GM12872 (cell line): ENCODE results near the gene TMEM86A.

Experiments used
- TF ChIP-seq, protein P1 (sequence below): IDR thresholded peaks from 3 replicates; pipeline ENCODE4 v1.5.1; 2011; ENCODE audit warnings: low read depth, mild to moderate bottlenecking, low read length, moderate library complexity; ENCODE audit not compliant: insufficient read depth

Gene TMEM86A, protein sequence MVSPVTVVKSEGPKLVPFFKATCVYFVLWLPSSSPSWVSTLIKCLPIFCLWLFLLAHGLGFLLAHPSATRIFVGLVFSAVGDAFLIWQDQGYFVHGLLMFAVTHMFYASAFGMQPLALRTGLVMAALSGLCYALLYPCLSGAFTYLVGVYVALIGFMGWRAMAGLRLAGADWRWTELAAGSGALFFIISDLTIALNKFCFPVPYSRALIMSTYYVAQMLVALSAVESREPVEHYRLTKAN

DNA sequence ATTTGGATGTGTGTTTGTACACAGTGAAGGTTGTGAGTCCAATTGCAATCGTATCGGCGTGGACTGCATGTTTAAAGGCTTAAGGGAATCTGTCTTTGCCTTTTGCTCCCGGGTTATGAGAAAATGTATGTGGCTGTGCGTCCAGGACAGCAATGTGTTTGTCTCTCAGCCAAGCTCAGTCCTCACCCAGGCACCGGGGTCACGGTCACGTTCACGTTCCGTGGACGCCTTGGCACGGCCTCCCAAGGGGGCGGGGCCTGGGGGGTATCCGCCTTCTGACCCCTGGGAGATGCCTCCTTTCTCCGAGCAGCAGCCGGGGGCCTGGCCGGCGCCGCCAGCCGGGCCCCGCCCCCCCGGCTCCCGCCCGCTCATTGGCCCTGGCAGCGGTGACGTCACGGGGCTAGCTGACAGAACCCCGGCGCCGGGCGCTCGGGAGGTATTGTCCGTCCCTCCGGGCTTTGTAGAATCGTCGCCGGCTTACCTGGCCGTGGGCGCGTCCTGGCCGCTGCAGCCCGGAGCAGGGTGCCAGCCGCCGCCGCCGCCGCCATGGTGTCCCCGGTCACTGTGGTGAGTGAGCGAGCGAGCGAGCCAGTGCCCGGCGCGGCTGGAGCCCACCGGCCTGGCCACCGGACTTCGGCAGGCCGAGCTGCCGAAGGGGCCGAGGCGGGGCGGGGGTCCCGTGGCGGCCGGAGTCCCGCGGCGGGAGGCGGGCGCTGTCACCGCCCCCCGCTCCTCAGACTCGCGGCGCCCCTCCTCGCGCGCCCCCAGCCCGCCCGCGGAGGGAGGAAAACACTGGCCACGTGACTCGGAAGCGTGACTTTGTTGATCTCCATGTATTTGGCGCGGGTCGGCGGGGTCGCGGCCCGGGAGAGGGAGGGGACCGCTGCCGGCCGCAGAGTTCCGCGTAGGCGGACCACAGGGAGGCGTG is at the start of gene TMEM86A:
Gene TMEM86A (plus strand): TSS at position 439 of the 928 bp plus-strand sequence. CDS start 108 bp downstream, at position 547.
- TF ChIP-seq, protein P1, sequence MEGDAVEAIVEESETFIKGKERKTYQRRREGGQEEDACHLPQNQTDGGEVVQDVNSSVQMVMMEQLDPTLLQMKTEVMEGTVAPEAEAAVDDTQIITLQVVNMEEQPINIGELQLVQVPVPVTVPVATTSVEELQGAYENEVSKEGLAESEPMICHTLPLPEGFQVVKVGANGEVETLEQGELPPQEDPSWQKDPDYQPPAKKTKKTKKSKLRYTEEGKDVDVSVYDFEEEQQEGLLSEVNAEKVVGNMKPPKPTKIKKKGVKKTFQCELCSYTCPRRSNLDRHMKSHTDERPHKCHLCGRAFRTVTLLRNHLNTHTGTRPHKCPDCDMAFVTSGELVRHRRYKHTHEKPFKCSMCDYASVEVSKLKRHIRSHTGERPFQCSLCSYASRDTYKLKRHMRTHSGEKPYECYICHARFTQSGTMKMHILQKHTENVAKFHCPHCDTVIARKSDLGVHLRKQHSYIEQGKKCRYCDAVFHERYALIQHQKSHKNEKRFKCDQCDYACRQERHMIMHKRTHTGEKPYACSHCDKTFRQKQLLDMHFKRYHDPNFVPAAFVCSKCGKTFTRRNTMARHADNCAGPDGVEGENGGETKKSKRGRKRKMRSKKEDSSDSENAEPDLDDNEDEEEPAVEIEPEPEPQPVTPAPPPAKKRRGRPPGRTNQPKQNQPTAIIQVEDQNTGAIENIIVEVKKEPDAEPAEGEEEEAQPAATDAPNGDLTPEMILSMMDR = no peak

DNA sequence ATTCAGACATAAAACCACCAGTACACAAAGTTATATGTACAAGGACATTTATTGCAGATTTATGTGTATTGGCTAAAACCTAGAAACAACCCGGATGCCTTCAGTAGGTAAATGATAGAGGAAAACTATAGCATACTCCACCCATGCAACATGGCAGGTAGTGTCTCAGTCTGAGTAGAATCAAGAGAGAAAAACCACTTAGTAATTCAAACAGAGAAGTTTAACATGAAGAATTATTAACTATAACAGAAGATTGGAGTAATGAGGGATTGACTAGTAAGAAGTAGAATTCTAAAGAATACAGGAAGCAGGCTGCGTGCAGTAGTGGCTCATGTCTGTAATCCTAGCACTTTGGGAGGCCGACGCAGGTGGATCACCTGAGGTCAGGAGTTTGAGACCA is 48.2 kb upstream of the TMEM86A start:
- TF ChIP-seq, protein P1 = no peak

DNA sequence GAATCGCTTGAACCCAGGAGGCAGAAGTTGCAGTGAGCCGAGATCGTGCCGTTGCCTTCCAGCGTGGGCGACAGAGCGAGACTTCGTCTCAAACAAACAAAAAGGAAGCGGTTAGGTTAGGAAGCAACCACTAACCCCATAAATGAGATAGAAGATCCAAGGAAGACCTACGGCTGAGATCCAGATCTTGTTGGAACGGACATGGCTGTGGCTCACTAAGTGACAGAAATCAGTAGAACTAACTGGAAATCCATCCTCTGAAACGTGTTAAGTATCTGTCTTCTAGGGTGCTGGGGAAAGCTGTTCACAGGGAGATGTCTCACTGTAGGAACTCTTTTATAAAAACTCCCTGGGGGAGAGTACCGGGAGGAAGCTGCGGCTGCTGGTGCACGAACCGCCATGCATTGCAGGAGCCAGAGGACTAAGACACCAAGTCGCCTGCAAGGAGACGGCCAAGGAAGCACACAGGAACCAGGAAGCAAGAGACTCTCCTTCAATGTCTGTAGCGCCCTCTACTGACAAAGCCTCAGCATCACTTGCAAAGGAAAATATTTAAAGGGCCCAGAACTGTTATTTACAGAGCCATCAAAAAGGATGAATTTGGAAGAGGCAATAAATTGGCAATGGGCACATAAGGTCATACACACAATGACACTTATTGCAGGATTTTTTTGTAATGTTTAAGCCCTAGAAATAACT is 47.6 kb upstream of the TMEM86A start:
- TF ChIP-seq, protein P1 = peak; percentile 85

DNA sequence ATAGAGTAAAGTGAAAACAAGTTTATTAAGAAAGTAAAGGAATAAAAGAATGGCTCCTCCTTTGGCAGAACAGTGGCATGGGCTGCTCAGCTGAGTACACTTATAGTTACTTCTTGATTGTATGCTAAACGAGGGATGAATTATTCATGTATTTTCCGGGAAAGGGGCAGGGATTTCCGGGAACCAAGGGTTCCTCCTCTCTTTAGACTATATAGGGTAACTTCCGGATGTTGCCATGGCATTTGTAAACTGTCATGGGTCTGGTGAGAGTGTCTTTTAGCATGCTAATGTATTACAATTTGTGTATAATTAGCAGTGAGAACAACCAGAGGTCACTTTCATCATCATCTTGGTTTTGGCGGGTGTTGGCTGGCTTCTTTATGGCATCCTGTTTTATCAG is 40.9 kb upstream of the TMEM86A start:
- TF ChIP-seq, protein P1 = no peak

DNA sequence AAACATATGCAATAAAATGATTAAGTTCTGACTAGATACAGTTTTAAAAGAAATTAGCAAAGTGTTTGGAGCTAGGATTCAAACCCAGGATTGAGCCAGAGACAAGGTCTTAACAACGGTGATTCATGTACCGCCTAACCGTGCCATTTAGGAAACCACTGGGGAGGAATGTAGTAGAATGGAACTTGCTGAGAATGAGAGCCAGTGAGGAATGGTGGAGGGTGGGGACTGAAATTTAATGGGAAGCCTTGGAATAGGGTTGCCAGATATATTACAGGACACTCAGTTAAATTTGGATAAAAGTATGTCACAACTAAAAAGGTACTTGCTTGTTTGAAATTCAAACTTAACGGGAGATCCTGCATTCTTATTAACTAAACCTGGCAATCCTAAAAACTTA is 30.4 kb upstream of the TMEM86A start:
- TF ChIP-seq, protein P1 = no peak

DNA sequence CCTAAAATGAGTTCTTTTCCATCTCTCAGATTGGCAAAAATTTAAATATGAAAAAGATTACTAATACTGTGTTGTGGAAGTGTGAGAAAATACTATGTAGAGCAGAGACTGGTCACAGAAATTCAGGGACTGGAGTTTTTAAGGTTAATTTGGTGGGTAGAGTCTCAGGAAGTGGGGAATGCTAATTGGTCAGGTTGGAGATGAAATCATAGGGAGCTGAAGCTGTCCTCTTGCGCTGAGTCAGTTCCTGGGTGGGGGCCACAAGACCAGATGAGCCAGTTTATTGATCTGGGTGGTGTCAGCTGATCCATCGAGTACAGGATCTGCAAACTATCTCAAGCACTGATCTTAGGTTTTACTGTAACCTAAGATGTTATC is 29.4 kb upstream of the TMEM86A start:
- TF ChIP-seq, protein P1 = no peak

DNA sequence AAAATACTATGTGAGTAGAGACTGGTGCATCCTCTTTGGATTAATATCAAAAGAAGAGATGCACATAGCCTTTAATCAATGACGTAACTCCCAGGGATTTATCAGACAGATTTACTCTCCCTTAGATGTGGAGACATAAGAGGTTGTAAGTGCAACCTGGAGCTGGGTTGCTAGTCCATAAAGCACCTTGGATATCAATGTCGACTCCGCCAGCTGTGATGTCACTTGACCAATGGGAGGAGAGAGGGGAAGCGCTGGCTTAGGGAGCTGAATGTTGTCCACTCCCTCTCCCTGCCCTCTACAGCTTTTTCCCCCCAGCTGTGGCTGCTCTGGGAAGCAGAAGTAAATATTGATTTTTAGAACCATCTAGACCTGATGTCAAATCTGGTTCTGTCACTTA is 28.9 kb upstream of the TMEM86A start:
- TF ChIP-seq, protein P1 = no peak
